ENCODE data around the gene HEATR9. TPM values are rescaled to one million over a fixed set of nuclear protein-coding genes. Genes with fewer than 3 reads are reported as not detected.

HEATR9 gene
- total and polyA plus RNA-seq, 2 of the 13 experiments (the other 11 are each of a cell fraction or from before 2014, with no cell fraction given), result not detected

DNA sequence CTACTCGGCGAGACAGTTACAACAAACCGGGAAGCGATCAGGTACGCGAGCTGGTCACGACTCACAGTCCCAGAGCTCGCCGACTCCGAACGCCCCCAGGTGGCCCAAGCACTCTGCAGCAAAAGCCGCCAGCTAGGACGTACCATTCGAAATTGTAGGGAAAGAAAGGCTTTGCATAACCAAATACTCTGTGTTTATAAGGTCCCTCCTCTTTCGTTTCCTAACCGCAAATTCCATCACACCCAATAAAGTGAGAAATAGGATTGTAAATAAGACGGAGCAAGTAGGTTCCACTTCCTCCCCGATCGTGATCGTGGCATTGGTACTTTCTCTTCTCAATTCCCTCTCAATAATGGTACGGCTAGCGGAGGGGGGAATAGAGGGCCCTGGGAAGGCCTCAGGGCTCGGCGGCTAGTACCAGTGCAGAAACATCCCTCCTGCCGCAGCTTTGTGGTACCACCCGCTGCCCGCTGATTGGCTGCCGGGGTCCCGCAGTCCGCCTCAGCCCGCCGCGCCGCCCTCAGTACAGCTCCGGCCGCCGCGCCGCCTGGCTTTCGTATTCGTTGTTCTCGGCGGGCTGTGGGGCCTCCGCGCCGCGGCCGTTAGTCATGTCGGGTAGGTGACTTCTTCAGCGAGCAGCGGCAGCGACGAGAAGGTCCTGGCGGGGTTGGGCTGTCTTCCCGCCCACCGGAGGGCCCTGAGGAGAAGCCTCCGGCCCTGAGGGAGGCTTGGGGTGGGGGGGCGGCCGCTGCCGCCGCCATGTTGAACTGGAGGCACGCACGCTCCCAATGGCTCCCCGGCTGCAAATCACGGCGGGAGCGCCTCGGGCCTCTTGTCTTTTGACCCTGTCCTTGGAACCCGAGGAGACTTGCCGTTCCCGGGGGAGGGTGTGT lies 59.5 kb downstream of the HEATR9 start, which contains the start of gene TAF15 (continued):
- no peak for TF ChIP-seq TCF7 (IDR thresholded peaks at IDR 0.05; ENCODE audit: low read depth)
- TF ChIP-seq ZNF530 (CRISPR knock-in tag; IDR thresholded peaks at IDR 0.05; ENCODE audit: low read depth), result no peak
- TF ChIP-seq MAFK (conservative IDR thresholded peaks at IDR 0.05 in 1 of 2, IDR thresholded peaks at IDR 0.05 in 1 of 2; ENCODE audit: low read length in 2 of 2), result no peak
- TF ChIP-seq FOSL2 (CRISPR knock-in tag; IDR thresholded peaks at IDR 0.05), result peak; percentile 40; the same call in 1 of the 2 replicates
- TF ChIP-seq HNRNPUL1 (IDR thresholded peaks at IDR 0.05; ENCODE audit: low read depth, low read length), result peak; percentile 45; the same call in 1 of the 2 replicates
- TF ChIP-seq, protein P1, sequence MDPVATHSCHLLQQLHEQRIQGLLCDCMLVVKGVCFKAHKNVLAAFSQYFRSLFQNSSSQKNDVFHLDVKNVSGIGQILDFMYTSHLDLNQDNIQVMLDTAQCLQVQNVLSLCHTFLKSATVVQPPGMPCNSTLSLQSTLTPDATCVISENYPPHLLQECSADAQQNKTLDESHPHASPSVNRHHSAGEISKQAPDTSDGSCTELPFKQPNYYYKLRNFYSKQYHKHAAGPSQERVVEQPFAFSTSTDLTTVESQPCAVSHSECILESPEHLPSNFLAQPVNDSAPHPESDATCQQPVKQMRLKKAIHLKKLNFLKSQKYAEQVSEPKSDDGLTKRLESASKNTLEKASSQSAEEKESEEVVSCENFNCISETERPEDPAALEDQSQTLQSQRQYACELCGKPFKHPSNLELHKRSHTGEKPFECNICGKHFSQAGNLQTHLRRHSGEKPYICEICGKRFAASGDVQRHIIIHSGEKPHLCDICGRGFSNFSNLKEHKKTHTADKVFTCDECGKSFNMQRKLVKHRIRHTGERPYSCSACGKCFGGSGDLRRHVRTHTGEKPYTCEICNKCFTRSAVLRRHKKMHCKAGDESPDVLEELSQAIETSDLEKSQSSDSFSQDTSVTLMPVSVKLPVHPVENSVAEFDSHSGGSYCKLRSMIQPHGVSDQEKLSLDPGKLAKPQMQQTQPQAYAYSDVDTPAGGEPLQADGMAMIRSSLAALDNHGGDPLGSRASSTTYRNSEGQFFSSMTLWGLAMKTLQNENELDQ (CRISPR knock-in tag; IDR thresholded peaks at IDR 0.05; ENCODE audit: borderline replicate concordance), result no peak
- TF ChIP-seq NPAS2 (CRISPR knock-in tag; IDR thresholded peaks at IDR 0.05; ENCODE audit: borderline replicate concordance), result no peak
- TF ChIP-seq, protein P2, sequence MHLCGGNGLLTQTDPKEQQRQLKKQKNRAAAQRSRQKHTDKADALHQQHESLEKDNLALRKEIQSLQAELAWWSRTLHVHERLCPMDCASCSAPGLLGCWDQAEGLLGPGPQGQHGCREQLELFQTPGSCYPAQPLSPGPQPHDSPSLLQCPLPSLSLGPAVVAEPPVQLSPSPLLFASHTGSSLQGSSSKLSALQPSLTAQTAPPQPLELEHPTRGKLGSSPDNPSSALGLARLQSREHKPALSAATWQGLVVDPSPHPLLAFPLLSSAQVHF (CRISPR knock-in tag; IDR thresholded peaks at IDR 0.05), result peak; percentile 76; the same call in 1 of the 2 replicates
- TF ChIP-seq, protein P3, sequence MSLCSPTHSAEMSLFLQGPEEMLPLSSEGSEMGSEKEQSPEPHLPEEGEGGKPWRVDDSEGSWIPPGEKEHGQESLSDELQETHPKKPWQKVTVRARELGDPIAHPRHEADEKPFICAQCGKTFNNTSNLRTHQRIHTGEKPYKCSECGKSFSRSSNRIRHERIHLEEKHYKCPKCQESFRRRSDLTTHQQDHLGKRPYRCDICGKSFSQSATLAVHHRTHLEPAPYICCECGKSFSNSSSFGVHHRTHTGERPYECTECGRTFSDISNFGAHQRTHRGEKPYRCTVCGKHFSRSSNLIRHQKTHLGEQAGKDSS (CRISPR knock-in tag; IDR thresholded peaks at IDR 0.05; ENCODE audit: borderline replicate concordance, low read depth), result peak; percentile 71; the same call in 1 of the 2 replicates
- no peak for TF ChIP-seq SRF (IDR thresholded peaks at IDR 0.05; ENCODE audit: low read depth, low read length)
- no peak for TF ChIP-seq ZNF3 (CRISPR knock-in tag; IDR thresholded peaks at IDR 0.05)
- no peak for TF ChIP-seq ZMYM2 (CRISPR knock-in tag; IDR thresholded peaks at IDR 0.05)
- TF ChIP-seq, protein P4, sequence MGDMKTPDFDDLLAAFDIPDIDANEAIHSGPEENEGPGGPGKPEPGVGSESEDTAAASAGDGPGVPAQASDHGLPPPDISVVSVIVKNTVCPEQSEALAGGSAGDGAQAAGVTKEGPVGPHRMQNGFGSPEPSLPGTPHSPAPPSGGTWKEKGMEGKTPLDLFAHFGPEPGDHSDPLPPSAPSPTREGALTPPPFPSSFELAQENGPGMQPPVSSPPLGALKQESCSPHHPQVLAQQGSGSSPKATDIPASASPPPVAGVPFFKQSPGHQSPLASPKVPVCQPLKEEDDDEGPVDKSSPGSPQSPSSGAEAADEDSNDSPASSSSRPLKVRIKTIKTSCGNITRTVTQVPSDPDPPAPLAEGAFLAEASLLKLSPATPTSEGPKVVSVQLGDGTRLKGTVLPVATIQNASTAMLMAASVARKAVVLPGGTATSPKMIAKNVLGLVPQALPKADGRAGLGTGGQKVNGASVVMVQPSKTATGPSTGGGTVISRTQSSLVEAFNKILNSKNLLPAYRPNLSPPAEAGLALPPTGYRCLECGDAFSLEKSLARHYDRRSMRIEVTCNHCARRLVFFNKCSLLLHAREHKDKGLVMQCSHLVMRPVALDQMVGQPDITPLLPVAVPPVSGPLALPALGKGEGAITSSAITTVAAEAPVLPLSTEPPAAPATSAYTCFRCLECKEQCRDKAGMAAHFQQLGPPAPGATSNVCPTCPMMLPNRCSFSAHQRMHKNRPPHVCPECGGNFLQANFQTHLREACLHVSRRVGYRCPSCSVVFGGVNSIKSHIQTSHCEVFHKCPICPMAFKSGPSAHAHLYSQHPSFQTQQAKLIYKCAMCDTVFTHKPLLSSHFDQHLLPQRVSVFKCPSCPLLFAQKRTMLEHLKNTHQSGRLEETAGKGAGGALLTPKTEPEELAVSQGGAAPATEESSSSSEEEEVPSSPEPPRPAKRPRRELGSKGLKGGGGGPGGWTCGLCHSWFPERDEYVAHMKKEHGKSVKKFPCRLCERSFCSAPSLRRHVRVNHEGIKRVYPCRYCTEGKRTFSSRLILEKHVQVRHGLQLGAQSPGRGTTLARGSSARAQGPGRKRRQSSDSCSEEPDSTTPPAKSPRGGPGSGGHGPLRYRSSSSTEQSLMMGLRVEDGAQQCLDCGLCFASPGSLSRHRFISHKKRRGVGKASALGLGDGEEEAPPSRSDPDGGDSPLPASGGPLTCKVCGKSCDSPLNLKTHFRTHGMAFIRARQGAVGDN (CRISPR knock-in tag; IDR thresholded peaks at IDR 0.05), result peak; percentile 92
- TF ChIP-seq ZNF331 (CRISPR knock-in tag; IDR thresholded peaks at IDR 0.05), result no peak
- TF ChIP-seq, protein P5, sequence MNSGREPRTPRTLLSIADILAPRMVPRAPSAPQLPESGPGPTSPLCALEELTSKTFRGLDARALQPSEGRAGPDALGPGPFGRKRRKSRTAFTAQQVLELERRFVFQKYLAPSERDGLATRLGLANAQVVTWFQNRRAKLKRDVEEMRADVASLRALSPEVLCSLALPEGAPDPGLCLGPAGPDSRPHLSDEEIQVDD (CRISPR knock-in tag; IDR thresholded peaks at IDR 0.05; ENCODE audit: borderline replicate concordance), result no peak; the same call in 1 of the 2 replicates
- 0 out of 3 replicates have a peak, but pooled peaks have one; percentile 17 for TF ChIP-seq MXI1 (IDR thresholded peaks at IDR 0.05; ENCODE audit: borderline replicate concordance, low read depth, low read length)
- TF ChIP-seq, protein P6, sequence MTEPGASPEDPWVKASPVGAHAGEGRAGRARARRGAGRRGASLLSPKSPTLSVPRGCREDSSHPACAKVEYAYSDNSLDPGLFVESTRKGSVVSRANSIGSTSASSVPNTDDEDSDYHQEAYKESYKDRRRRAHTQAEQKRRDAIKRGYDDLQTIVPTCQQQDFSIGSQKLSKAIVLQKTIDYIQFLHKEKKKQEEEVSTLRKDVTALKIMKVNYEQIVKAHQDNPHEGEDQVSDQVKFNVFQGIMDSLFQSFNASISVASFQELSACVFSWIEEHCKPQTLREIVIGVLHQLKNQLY (CRISPR knock-in tag; IDR thresholded peaks at IDR 0.05), result no peak; the same call in 1 of the 2 replicates
- peak; percentile 19 for TF ChIP-seq ZEB1 (IDR thresholded peaks at IDR 0.05; ENCODE audit: insufficient replicate concordance, low read depth)
- TF ChIP-seq MIER3 (CRISPR knock-in tag; IDR thresholded peaks at IDR 0.05; ENCODE audit: borderline replicate concordance), result no peak
- no peak for TF ChIP-seq ARNT (IDR thresholded peaks at IDR 0.05)

All from HepG2 (cell line).